Neural progenitor cell (in vitro differentiated cells): ENCODE results near the gene IFI27L2. TPM values are rescaled to one million over a fixed set of nuclear protein-coding genes. Genes with fewer than 3 reads are reported as not detected.
A peak's percentile ranks its signal among the peaks of the same experiment; 100 is the strongest.

Experiments used
- DNase-seq: peaks from one replicate; pipeline ENCODE4 v3.0.0-alpha.2; 2016; ENCODE audit warnings: low spot score
- H2AFZ ChIP-seq: fragments of 200-600 bp; sonication (generic); replicated peaks from 2 replicates; pipeline ENCODE4 v1.6.1; 2016; ENCODE audit warnings: antibody characterized with exemption
- H3F3A ChIP-seq: fragments of 200-600 bp; sonication (generic); 2 replicates; pipeline ENCODE4 v1.6.1; 2016; ENCODE audit warnings: antibody characterized with exemption, low read depth
- H3K27ac ChIP-seq: fragments of 200-600 bp; sonication (generic); 2 replicates; pipeline ENCODE4 v1.5.1; 2016; ENCODE audit warnings: mild to moderate bottlenecking
- H3K27me3 ChIP-seq: fragments of 200-600 bp; sonication (generic); 2 replicates; pipeline ENCODE4 v1.6.1; 2016; ENCODE audit warnings: mild to moderate bottlenecking, moderate library complexity
- H3K36me3 ChIP-seq: fragments of 200-600 bp; sonication (generic); 2 replicates; pipeline ENCODE4 v1.5.1; 2016
- H3K4me1 ChIP-seq: fragments of 200-600 bp; sonication (generic); 2 replicates; pipeline ENCODE4 v1.6.1; 2016; ENCODE audit warnings: mixed run types
- H3K4me2 ChIP-seq: fragments of 200-600 bp; sonication (generic); 2 replicates; pipeline ENCODE4 v1.6.1; 2016
- H3K4me3 ChIP-seq: fragments of 200-600 bp; sonication (generic); 2 replicates; pipeline ENCODE4 v1.5.1; 2016
- H3K79me2 ChIP-seq: fragments of 200-600 bp; sonication (generic); 2 replicates; pipeline ENCODE4 v1.6.1; 2016; ENCODE audit warnings: low read depth
- H3K9ac ChIP-seq: fragments of 200-600 bp; sonication (generic); 2 replicates; pipeline ENCODE4 v1.6.1; 2016
- H3K9me3 ChIP-seq: fragments of 200-600 bp; sonication (generic); 2 replicates; pipeline ENCODE4 v1.5.1; 2016; ENCODE audit warnings: low read depth
- H4K20me1 ChIP-seq: fragments of 200-600 bp; sonication (generic); 2 replicates; pipeline ENCODE4 v1.6.1; 2016; ENCODE audit warnings: low read depth
- H3K27ac Mint-ChIP-seq: 3 replicates; pipeline ENCODE4 v1.8.0; 2021; ENCODE audit warnings: mixed read lengths
- H3K27me3 Mint-ChIP-seq: 2 replicates; pipeline ENCODE4 v1.8.0; 2022; ENCODE audit warnings: low read depth, mild to moderate bottlenecking, inconsistent platforms, moderate library complexity, mixed read lengths; ENCODE audit not compliant: insufficient read depth
- H3K36me3 Mint-ChIP-seq: 3 replicates; pipeline ENCODE4 v1.8.0; 2021; ENCODE audit warnings: mixed read lengths
- H3K4me1 Mint-ChIP-seq: 3 replicates; pipeline ENCODE4 v1.8.0; 2021; ENCODE audit warnings: mixed read lengths
- H3K4me3 Mint-ChIP-seq: 3 replicates; pipeline ENCODE4 v1.8.0; 2021; ENCODE audit warnings: mild to moderate bottlenecking, moderate library complexity, mixed read lengths
- H3K9me3 Mint-ChIP-seq: 3 replicates; pipeline ENCODE4 v1.8.0; 2020; ENCODE audit warnings: mixed read lengths
- EZH2 ChIP-seq: fragments of 200-600 bp; sonication (generic); IDR thresholded peaks from 2 replicates; pipeline ENCODE4 v1.6.1; 2017; ENCODE audit warnings: antibody characterized with exemption, mild to moderate bottlenecking, moderate library complexity
- EZH2phosphoT487 ChIP-seq: fragments of 200-600 bp; sonication (generic); IDR thresholded peaks from 2 replicates; pipeline ENCODE4 v1.6.1; 2017; ENCODE audit warnings: antibody characterized with exemption
- total RNA-seq: library from RNA; depleted of rRNA; stranded (reverse); fragments of >200 nt; gene quantifications from 2 replicates; pipeline ENCODE4 v1.2.3, GENCODE V29; 2015; ENCODE audit warnings: low replicate concordance
- TF ChIP-seq, protein P1 (sequence below): fragments of 200-600 bp; sonication (generic); IDR thresholded peaks from 2 replicates; pipeline ENCODE4 v1.5.1; 2017; ENCODE audit warnings: antibody characterized with exemption, mild to moderate bottlenecking

IFI27L2 gene
- total RNA-seq, 1 donor from 2014 or later: 24.7 TPM

DNA sequence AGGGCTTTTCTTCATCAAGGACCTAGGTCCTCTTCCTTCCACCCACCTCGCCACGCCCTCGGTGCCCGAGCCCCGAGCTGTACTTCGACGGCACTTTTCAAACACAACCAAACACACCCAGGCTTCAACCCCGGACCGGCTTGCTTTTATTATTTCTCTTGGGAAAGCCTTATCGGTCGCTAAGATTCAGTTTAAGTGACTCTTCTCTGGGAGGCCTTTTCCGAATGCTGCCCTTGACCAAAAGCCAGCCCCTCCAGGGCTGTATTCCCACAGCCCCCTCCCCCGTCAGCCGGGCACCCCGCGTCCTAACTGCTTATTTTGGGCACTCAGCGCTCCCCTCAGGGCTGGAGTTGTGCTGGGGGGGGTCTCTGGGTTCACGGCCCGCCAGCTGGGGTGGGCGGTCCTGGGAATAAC is 44.1 kb upstream of the IFI27L2 start:
- Histone ChIP-seq H3K9ac (no peak overlapping the region), H3K4me1 (peaks cover 27% of the 10 kb centered on the region), H3K9me3 (no peaks in the 10 kb centered on the region), H2AFZ (peak overlapping the region; percentile 96), H3K27ac (no peak overlapping the region), H3K79me2 (peaks cover 38% of the 10 kb centered on the region), H3K4me3 (peak overlapping the region; percentile 78), H3F3A (peaks cover 23% of the 10 kb centered on the region), H3K4me2 (peak overlapping the region; percentile 82), H4K20me1 (peaks cover 4% of the 10 kb centered on the region), H3K27me3 (peaks cover 20% of the 10 kb centered on the region), H3K36me3 (no peaks in the 10 kb centered on the region)
- no peaks in the 10 kb centered on the region for H3K36me3 Mint-ChIP-seq
- H3K9me3 Mint-ChIP-seq: no peaks in the 10 kb centered on the region
- TF ChIP-seq EZH2phosphoT487 (no peak), EZH2 (no peak)
- TF ChIP-seq, protein P1, sequence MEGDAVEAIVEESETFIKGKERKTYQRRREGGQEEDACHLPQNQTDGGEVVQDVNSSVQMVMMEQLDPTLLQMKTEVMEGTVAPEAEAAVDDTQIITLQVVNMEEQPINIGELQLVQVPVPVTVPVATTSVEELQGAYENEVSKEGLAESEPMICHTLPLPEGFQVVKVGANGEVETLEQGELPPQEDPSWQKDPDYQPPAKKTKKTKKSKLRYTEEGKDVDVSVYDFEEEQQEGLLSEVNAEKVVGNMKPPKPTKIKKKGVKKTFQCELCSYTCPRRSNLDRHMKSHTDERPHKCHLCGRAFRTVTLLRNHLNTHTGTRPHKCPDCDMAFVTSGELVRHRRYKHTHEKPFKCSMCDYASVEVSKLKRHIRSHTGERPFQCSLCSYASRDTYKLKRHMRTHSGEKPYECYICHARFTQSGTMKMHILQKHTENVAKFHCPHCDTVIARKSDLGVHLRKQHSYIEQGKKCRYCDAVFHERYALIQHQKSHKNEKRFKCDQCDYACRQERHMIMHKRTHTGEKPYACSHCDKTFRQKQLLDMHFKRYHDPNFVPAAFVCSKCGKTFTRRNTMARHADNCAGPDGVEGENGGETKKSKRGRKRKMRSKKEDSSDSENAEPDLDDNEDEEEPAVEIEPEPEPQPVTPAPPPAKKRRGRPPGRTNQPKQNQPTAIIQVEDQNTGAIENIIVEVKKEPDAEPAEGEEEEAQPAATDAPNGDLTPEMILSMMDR: no peak
- no peak for DNase-seq
- peak overlapping the region; percentile 66 for H3K27ac Mint-ChIP-seq
- peaks cover 14% of the 10 kb centered on the region for H3K27me3 Mint-ChIP-seq
- H3K4me3 Mint-ChIP-seq: peak overlapping the region; percentile 92
- peaks cover 17% of the 10 kb centered on the region for H3K4me1 Mint-ChIP-seq

DNA sequence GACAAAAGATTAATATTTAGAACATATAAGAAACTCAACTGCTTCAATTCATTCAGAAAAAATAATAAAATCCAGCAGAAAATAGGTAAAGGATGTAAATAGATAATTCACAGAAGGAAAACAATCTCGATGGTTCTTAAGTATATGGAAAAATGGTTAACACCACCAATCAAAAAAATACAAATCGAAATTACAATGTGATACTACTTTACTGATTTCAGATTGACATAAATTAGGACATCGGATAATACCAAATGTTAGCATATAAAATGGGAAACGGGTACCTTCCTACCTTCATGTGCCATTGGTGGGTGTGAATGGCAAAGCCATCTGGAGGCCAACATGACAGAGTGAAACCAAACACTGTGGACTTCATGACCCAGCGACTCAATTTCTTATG is 43.1 kb upstream of the IFI27L2 start:
- Histone ChIP-seq H3K9ac (no peak overlapping the region), H3K27ac (no peak overlapping the region), H3K9me3 (no peaks in the 10 kb centered on the region), H3F3A (peaks cover 18% of the 10 kb centered on the region), H3K27me3 (peaks cover 20% of the 10 kb centered on the region), H3K4me2 (no peak overlapping the region), H4K20me1 (no peaks in the 10 kb centered on the region), H3K36me3 (no peaks in the 10 kb centered on the region), H3K4me3 (no peak overlapping the region), H3K79me2 (peaks cover 30% of the 10 kb centered on the region), H2AFZ (no peak overlapping the region), H3K4me1 (peaks cover 21% of the 10 kb centered on the region)
- Mint-ChIP-seq H3K27ac (no peak overlapping the region), H3K9me3 (no peaks in the 10 kb centered on the region), H3K4me3 (peak overlapping the region; percentile 92), H3K36me3 (no peaks in the 10 kb centered on the region), H3K4me1 (peaks cover 17% of the 10 kb centered on the region), H3K27me3 (peaks cover 14% of the 10 kb centered on the region)
- no peak for DNase-seq
- TF ChIP-seq EZH2phosphoT487: no peak
- TF ChIP-seq, protein P1: no peak
- no peak for TF ChIP-seq EZH2

DNA sequence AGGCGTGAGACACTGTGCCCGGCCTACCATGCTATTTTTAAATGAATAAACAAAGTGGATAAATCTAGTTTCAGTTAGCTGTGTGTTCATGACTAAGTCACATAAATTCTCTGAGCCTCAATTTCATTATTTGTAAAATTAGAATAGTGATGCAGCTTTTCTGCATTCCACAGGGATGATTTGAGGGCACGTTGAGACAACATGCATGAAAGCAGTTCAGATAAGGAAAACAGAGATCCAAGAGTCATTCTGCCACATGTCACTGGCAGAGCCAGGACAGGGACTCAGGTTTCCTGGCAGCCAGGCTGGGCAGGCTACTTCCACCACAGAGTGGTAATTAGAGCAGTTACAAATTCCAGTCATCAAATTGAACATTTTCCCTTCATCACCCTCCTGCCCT is 41.8 kb upstream of the IFI27L2 start:
- peaks cover 15% of the 10 kb centered on the region for H3K27me3 Mint-ChIP-seq
- H3K4me2 ChIP-seq: no peak overlapping the region

More for the DNA sequence above, 41.8 kb upstream of the IFI27L2 start:
- Histone ChIP-seq H3K79me2 (peaks cover 17% of the 10 kb centered on the region), H3K36me3 (no peaks in the 10 kb centered on the region), H3K4me3 (no peak overlapping the region), H3K9ac (no peak overlapping the region), H3K27me3 (peaks cover 20% of the 10 kb centered on the region), H3K27ac (no peak overlapping the region), H3K4me1 (peaks cover 9% of the 10 kb centered on the region), H3F3A (peaks cover 16% of the 10 kb centered on the region), H2AFZ (no peak overlapping the region), H4K20me1 (no peaks in the 10 kb centered on the region), H3K9me3 (no peaks in the 10 kb centered on the region)
- no peaks in the 10 kb centered on the region for H3K9me3 Mint-ChIP-seq
- TF ChIP-seq, protein P1: no peak
- TF ChIP-seq EZH2: no peak
- no peak for TF ChIP-seq EZH2phosphoT487
- H3K36me3 Mint-ChIP-seq: no peaks in the 10 kb centered on the region
- H3K4me1 Mint-ChIP-seq: peaks cover 18% of the 10 kb centered on the region
- DNase-seq: no peak
- H3K27ac Mint-ChIP-seq: no peak overlapping the region
- no peak overlapping the region for H3K4me3 Mint-ChIP-seq
